Coronary artery (tissue), 2 donors: ENCODE measurements around the gene NMS.

Experiments
- DNase-seq: peaks from one replicate; pipeline ENCODE4 v3.0.0-alpha.2; 2017; ENCODE audit warnings: low spot score
- H3K27ac ChIP-seq, 2 donors: fragments of 200-600 bp; sonication (generic); one replicate each; pipeline ENCODE4 v1.5.1; 2016 to 2019
- H3K4me3 ChIP-seq: fragments of 200-600 bp; sonication (generic); 2 replicates; pipeline ENCODE4 v1.5.1; 2016; ENCODE audit warnings: mild to moderate bottlenecking, moderate library complexity
- TF ChIP-seq, protein P1 (sequence below): fragments of 200-600 bp; sonication (generic); IDR thresholded peaks from one replicate; pipeline ENCODE4 v1.5.1; 2019; ENCODE audit warnings: antibody characterized with exemption

Gene NMS

DNA sequence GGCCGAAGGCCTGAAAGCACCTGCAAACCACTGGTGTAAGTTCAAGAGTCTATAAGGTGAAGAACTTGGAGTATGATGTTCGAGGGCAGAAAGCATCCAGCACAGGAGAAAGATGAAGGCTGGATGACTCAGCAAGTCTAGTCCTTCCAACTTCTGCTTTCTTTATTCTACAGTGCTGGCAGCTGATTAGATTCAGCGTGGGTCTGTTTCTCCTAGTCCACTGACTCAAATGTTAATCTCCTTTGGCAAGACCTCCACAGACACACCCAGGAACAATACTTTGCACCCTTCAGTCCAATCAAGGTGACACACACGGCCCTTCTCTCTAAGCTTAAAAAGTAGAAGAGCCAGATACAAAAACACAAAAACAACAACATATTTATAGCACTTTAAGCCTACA, 43.4 kb downstream of the NMS start:
- no peak overlapping the region for H3K4me3 ChIP-seq

DNA sequence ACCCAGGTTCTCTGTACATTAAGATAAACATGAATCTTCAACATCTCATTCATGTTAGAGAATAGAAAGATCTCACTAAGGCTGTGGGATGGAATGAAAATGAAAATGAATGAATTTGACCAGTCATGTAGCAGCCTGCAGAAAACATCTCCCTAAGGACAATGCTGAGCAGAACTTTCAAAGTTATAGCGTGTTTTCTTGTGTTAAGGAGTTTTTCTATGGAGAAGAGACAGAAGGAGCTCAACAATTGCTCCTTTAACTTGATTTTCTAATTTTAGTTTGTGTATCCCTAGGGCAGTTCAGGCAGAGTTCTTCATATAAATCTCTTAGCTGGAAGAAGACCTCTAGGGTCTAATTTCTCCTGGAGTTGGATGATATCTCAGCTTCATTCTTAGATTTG, 47.3 kb downstream of the NMS start:
- TF ChIP-seq, protein P1, sequence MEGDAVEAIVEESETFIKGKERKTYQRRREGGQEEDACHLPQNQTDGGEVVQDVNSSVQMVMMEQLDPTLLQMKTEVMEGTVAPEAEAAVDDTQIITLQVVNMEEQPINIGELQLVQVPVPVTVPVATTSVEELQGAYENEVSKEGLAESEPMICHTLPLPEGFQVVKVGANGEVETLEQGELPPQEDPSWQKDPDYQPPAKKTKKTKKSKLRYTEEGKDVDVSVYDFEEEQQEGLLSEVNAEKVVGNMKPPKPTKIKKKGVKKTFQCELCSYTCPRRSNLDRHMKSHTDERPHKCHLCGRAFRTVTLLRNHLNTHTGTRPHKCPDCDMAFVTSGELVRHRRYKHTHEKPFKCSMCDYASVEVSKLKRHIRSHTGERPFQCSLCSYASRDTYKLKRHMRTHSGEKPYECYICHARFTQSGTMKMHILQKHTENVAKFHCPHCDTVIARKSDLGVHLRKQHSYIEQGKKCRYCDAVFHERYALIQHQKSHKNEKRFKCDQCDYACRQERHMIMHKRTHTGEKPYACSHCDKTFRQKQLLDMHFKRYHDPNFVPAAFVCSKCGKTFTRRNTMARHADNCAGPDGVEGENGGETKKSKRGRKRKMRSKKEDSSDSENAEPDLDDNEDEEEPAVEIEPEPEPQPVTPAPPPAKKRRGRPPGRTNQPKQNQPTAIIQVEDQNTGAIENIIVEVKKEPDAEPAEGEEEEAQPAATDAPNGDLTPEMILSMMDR = no peak
- no peak overlapping the region for H3K27ac ChIP-seq
- DNase-seq = no peak
- H3K4me3 ChIP-seq = no peak overlapping the region

More for the DNA sequence above, 43.4 kb downstream of the NMS start:
- TF ChIP-seq, protein P1 = no peak
- no peak for DNase-seq
- H3K27ac ChIP-seq = no peak overlapping the region

DNA sequence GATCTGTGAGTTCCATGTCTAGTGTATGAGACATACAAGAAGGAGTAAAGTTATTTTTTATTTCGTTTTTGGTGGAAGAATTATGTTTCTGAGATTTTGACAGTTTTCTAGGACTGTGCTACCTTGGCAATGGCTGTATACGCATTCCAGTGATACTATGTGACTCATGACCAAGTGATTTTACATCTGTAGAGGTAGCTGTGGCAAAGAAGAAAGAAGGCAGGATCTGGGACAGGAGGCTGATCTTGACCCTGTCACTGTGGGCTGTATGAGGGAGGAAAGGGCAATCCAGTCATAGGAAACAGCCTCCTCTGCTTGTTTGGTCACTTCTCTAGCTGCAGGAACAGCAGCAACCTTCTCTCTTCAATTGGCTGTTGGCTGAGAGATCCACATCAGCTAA, 48.5 kb downstream of the NMS start:
- Histone ChIP-seq H3K27ac (no peak overlapping the region), H3K4me3 (no peak overlapping the region)
- TF ChIP-seq, protein P1 = no peak
- DNase-seq = no peak

DNA sequence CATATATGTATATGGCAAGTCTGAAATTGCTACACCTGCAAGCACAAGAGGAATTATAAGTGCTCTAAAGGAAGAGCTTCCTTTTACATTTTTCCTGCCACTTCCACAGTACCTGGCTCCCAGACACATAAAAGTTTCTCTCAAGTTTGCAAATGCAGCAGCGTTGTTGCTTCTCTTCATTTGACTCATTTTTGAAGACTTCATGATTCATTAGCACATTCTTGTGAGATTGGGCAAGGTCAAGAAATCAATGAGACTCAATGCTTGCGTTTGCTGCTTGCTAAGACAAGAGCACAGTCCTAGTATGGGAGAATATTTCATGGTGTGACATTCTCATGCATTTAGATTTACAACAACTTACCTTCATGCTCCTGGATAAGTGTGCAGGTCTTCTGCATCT, 49.9 kb downstream of the NMS start:
- TF ChIP-seq, protein P1 = no peak
- DNase-seq = no peak
- Histone ChIP-seq H3K4me3 (no peak overlapping the region), H3K27ac (no peak overlapping the region)

DNA sequence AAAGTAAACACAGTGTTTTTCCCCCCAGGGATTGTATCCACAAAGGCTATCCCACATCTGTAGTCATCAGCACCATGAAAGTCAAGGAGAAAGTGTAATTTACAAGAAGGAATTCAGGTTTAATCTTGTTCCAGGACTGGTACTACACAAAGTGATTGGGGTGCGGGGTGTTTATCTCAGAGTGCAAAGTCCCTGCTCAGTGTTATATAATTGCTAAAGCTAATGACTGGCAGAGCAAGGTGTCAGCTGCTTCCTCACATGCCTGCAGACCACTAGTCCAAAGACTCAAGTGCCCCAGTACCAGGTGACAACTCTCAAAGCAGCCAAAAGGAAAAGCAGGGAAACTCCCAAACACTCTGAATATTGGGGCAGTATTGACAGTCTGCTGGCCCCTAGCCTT, 52.1 kb downstream of the NMS start:
- TF ChIP-seq, protein P1 = no peak
- Histone ChIP-seq H3K4me3 (no peak overlapping the region), H3K27ac (no peak overlapping the region)
- no peak for DNase-seq

DNA sequence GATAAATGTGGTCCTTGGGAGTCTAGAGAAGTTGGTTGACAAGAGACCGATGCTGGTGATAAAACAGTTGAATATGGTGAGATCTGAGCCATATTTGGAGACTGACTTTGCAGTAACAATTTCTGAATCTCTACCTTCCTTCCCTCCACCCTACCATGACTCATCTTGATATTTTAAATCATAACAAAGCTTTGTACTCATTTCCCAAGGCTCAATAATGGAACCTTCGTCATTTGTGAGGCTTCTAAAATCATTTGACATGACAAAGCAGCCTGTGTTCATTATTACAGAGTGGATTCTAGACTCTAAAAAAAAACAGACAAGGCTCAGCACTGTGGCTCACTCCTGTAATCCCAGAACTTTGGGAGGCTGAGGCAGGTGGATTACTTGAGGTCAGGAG, 54.0 kb downstream of the NMS start:
- Histone ChIP-seq H3K27ac (no peak overlapping the region), H3K4me3 (no peak overlapping the region)
- no peak for DNase-seq
- TF ChIP-seq, protein P1 = no peak

DNA sequence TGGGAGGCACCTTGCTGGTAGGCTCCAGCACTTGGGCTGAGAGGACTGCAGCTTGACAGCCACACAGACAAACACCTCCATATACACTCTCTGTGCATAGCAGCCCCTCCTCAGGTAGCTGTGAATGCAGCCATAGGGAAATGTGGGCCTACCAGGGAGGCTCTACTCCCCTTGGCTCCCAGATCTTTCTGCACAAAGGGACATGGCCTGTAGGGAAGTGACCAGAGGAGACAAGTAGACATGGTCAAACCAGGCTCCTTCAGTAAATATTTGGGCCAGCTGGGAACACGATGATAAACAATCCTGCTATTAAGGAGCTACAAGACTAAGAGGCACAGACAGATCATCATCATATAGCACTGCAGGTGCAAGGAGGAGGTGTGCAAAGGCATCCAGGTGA, 56.6 kb downstream of the NMS start:
- TF ChIP-seq, protein P1 = no peak
- Histone ChIP-seq H3K27ac (no peak overlapping the region), H3K4me3 (no peak overlapping the region)
- peak; percentile 40 for DNase-seq
